HepG2 (cell line): ENCODE measurements around the gene EIF5. TPM values are rescaled to one million over a fixed set of nuclear protein-coding genes. Genes with fewer than 3 reads are reported as not detected.
A peak's percentile ranks its signal among the peaks of the same experiment; 100 is the strongest.

Experiments used
- MEIS1 ChIP-seq: sonication (generic); formaldehyde crosslinking; IDR thresholded peaks from 2 replicates; pipeline ENCODE4 v1.9.0; 2021; ENCODE audit warnings: mild to moderate bottlenecking, missing genetic modification reagents, moderate library complexity, borderline replicate concordance
- PRMT3 ChIP-seq: sonication (generic); formaldehyde crosslinking; IDR thresholded peaks from 2 replicates; pipeline ENCODE4 v1.8.1; 2022; ENCODE audit warnings: low read depth, mild to moderate bottlenecking, moderate library complexity, missing genetic modification reagents, borderline replicate concordance
- ZNF672 ChIP-seq: sonication (generic); formaldehyde crosslinking; IDR thresholded peaks from 2 replicates; pipeline ENCODE4 v1.8.1; 2022; ENCODE audit warnings: missing genetic modification reagents
- ZNF678 ChIP-seq: sonication (generic); formaldehyde crosslinking; IDR thresholded peaks from 2 replicates; pipeline ENCODE4 v1.4.0; 2020; ENCODE audit warnings: mild to moderate bottlenecking, missing genetic modification reagents
- ZSCAN21 ChIP-seq: sonication (generic); formaldehyde crosslinking; IDR thresholded peaks from 2 replicates; pipeline ENCODE4 v1.8.0; 2022; ENCODE audit warnings: mild to moderate bottlenecking, missing genetic modification reagents, moderate library complexity, borderline replicate concordance
- polyA plus RNA-seq, 8 experiments: library from polyadenylated mRNA; depleted of rRNA in 3 of 8; stranded (reverse) in 7 of 8; unstranded in 1 of 8; fragments of >200 nt; fragmentation: Illumina TruSeq in 4 of 8; extraction: Trizol in 4 of 8; gene quantifications; 2 replicates each; pipeline versions ENCODE4 v1.2.1 to v1.2.3, GENCODE V29; 2011 to 2016; ENCODE audit warnings: low read depth in 4 of 8, missing spikeins in 1 of 8, mixed read lengths in 1 of 8; ENCODE audit not compliant: insufficient read depth in 1 of 8
- total RNA-seq, 5 experiments: library from RNA; depleted of rRNA; stranded (reverse); fragments of >200 nt; fragmentation: Illumina TruSeq; extraction: Trizol; gene quantifications; 2 replicates each; pipeline ENCODE4 v1.2.3, GENCODE V29; 2016; ENCODE audit warnings: low read depth in 1 of 5
- TF ChIP-seq, protein P1 (sequence below): sonication (generic); formaldehyde crosslinking; conservative IDR thresholded peaks from 2 replicates; pipeline ENCODE4 v1.4.0; 2020; ENCODE audit warnings: mild to moderate bottlenecking, missing genetic modification reagents, moderate library complexity

EIF5 gene
- total and polyA plus RNA-seq, 2 of the 13 experiments (the other 11 are each of a cell fraction or from before 2014, with no cell fraction given) = 189 to 281 TPM

DNA sequence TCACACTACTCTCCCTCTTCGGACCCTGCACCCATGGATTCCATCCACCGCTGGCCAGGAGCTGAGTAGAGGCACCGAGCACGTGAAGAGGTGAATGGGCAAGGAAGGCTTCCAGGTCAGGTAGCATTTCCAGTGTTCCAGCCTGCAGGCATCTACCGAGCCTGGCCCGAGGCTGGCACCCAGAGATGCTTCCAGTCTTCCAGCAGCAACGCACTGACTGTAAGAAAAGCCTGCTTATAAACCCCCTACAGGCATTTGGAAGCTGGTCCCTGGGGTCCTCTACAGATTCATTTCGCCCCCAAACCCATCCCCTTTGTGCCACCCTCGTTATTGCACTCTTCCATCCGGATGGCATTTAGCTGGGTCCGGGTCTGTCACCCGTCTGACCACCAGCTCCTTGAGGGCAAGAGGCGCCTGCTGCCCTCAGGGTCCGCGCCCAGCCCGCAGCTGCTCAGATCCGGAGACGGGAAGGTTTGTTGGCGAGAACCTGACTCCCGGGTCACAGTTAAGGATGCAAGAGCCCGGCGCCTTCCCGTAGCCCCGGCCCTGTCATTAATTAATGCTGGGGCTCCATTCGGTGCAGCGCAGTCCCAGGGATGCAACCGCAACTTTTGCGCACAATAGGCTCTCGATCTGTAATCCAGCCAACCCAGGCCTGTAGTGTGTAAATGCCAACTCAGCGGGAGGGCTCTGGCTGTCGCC, 50.6 kb downstream of the EIF5 start (continued):
- TF ChIP-seq PRMT3 (CRISPR knock-in tag) (0 out of 2 replicates have a peak, but pooled peaks have one; percentile 26), ZNF672 (no peak), ZSCAN21 (CRISPR knock-in tag) (no peak), ZNF678 (CRISPR knock-in tag) (0 out of 2 replicates have a peak, but pooled peaks have one; percentile 20), MEIS1 (0 out of 2 replicates have a peak, but pooled peaks have one; percentile 20)
- TF ChIP-seq, protein P1, sequence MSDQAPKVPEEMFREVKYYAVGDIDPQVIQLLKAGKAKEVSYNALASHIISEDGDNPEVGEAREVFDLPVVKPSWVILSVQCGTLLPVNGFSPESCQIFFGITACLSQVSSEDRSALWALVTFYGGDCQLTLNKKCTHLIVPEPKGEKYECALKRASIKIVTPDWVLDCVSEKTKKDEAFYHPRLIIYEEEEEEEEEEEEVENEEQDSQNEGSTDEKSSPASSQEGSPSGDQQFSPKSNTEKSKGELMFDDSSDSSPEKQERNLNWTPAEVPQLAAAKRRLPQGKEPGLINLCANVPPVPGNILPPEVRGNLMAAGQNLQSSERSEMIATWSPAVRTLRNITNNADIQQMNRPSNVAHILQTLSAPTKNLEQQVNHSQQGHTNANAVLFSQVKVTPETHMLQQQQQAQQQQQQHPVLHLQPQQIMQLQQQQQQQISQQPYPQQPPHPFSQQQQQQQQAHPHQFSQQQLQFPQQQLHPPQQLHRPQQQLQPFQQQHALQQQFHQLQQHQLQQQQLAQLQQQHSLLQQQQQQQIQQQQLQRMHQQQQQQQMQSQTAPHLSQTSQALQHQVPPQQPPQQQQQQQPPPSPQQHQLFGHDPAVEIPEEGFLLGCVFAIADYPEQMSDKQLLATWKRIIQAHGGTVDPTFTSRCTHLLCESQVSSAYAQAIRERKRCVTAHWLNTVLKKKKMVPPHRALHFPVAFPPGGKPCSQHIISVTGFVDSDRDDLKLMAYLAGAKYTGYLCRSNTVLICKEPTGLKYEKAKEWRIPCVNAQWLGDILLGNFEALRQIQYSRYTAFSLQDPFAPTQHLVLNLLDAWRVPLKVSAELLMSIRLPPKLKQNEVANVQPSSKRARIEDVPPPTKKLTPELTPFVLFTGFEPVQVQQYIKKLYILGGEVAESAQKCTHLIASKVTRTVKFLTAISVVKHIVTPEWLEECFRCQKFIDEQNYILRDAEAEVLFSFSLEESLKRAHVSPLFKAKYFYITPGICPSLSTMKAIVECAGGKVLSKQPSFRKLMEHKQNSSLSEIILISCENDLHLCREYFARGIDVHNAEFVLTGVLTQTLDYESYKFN (CRISPR knock-in tag) = 0 out of 2 replicates have a peak, but pooled peaks have one; percentile 1
